Measurements from ENCODE around the gene WDR59.

Gene WDR59

GRCh38 chr16:75012380-75013081 is 27.6 kb upstream of the WDR59 start:
- H3K4me3 ChIP-seq: peak overlapping the region; percentile 9; the same call in 1 of the 2 replicates
- TF ChIP-seq Cebpa-rat (IDR thresholded peaks at IDR 0.05): no peak
- peak overlapping the region; percentile 71 for H3K4me2 ChIP-seq
- no peaks in the 10 kb centered on the region for H3K27me3 ChIP-seq
- peaks cover 32% of the 10 kb centered on the region for H3K9me3 ChIP-seq
- H3K36me3 ChIP-seq: peaks cover 53% of the 10 kb centered on the region
- H3K4me1 ChIP-seq: peaks cover 53% of the 10 kb centered on the region
- H3K9ac ChIP-seq: peak overlapping the region; percentile 57; the same call in 1 of the 2 replicates
- peaks cover 100% of the 10 kb centered on the region for H4K20me1 ChIP-seq
- peak overlapping the region; percentile 62 for H3K27ac ChIP-seq

- peak overlapping the region; percentile 57; the same call in 1 of the 2 replicates for H3K9ac ChIP-seq
- H3K4me2 ChIP-seq: peak overlapping the region; percentile 71
- H3K27ac ChIP-seq: peak overlapping the region; percentile 62
- no peak for TF ChIP-seq Cebpa-rat (IDR thresholded peaks at IDR 0.05)
- H3K9me3 ChIP-seq: peaks cover 40% of the 10 kb centered on the region
- H3K27me3 ChIP-seq: no peaks in the 10 kb centered on the region
- H3K4me3 ChIP-seq: peak overlapping the region; percentile 9
- H3K4me1 ChIP-seq: peaks cover 58% of the 10 kb centered on the region
- peaks cover 58% of the 10 kb centered on the region for H3K36me3 ChIP-seq
- H4K20me1 ChIP-seq: peaks cover 100% of the 10 kb centered on the region
Observed at GRCh38 chr16:75011634-75012307, 26.8 kb upstream of the WDR59 start.

DNA sequence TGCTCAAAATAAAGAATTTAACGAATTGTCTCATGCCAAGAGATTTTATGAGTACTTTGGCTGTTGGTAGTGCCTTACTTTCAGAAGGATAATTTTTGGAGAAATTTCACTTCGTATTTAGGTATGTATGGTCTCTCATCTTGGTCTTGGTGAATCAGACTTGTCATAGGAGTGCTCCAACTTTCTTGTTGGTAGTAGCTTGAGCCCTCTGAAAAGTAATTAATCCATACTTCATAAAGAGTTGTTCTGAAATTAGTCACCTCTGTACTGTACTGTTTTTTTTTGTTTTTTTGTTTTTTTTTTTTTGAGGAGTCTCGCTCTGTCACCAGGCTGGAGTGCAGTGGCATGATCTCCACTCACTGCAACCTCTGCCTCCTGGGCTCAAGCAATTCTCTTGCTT is 25.5 kb upstream of the WDR59 start:
- peaks cover 71% of the 10 kb centered on the region for H3K4me1 ChIP-seq
- TF ChIP-seq Cebpa-rat (IDR thresholded peaks at IDR 0.05): no peak
- H3K9ac ChIP-seq: no peak overlapping the region
- H4K20me1 ChIP-seq: peaks cover 100% of the 10 kb centered on the region
- peaks cover 57% of the 10 kb centered on the region for H3K36me3 ChIP-seq
- H3K4me2 ChIP-seq: peak overlapping the region; percentile 71
- H3K27me3 ChIP-seq: no peaks in the 10 kb centered on the region
- H3K4me3 ChIP-seq: no peak overlapping the region
- H3K27ac ChIP-seq: peak overlapping the region; percentile 62; the same call in 1 of the 2 replicates
- peaks cover 43% of the 10 kb centered on the region for H3K9me3 ChIP-seq

GRCh38 chr16:75007443-75007842 is 22.5 kb upstream of the WDR59 start:
- H3K4me1 ChIP-seq: peaks cover 84% of the 10 kb centered on the region
- peaks cover 71% of the 10 kb centered on the region for H3K36me3 ChIP-seq
- no peak for TF ChIP-seq Cebpa-rat (IDR thresholded peaks at IDR 0.05)
- H3K27ac ChIP-seq: no peak overlapping the region
- no peak overlapping the region for H3K9ac ChIP-seq
- peaks cover 36% of the 10 kb centered on the region for H3K9me3 ChIP-seq
- H3K4me2 ChIP-seq: peak overlapping the region; percentile 97
- H4K20me1 ChIP-seq: peaks cover 100% of the 10 kb centered on the region
- H3K27me3 ChIP-seq: no peaks in the 10 kb centered on the region
- H3K4me3 ChIP-seq: no peak overlapping the region

DNA sequence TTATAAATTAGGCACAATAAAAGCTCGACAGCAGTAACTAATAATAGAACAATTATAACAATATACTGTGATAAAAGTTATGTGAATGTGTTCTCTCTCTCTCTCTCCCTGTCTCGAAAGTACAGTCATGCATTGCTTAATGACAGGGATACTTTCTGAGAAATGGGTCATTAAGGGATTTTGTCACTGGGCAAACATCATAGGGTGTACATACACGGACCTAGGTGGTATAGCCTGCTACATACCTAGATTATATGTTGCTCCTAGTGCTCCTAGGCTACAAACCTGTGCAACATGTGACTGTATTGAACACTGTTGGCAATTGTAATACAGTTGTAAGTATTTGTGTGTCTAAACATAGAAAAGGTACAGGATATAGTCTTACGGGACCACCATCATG is 20.8 kb upstream of the WDR59 start:
- Histone ChIP-seq H3K27ac (no peak overlapping the region), H4K20me1 (peaks cover 100% of the 10 kb centered on the region), H3K4me3 (no peak overlapping the region), H3K4me2 (peak overlapping the region; percentile 97; the same call in 1 of the 2 replicates), H3K9me3 (peaks cover 36% of the 10 kb centered on the region), H3K9ac (no peak overlapping the region), H3K27me3 (no peaks in the 10 kb centered on the region), H3K4me1 (peaks cover 80% of the 10 kb centered on the region), H3K36me3 (peaks cover 71% of the 10 kb centered on the region)
- no peak for TF ChIP-seq Cebpa-rat (IDR thresholded peaks at IDR 0.05)

- no peak overlapping the region for H3K27ac ChIP-seq
Observed at GRCh38 chr16:75004460-75004859, 19.5 kb upstream of the WDR59 start.

DNA sequence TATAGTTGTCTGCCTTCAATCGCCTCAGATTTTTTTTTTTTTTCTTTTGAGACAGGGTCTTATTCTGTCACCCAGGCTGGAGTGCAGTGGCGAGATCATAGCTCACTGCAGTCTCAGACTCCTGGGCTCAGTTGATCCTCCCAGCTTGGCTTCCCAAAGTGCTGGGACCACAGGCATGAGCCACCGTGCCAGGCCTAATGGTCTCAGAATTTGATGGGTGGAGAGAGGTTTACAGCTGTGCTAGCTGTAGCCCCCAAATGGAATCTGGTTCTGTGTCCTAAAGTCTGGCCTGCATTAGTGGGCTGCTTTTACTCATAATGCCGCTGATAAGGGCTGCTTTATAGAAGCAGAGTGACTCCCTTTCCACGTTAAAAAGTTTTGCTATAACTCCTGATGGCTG is 19.0 kb upstream of the WDR59 start:
- H3K27ac ChIP-seq: peak overlapping the region; percentile 11; the same call in 1 of the 2 replicates
- peaks cover 70% of the 10 kb centered on the region for H3K4me1 ChIP-seq
- no peak overlapping the region for H3K4me3 ChIP-seq
- peak overlapping the region; percentile 97 for H3K4me2 ChIP-seq
- TF ChIP-seq Cebpa-rat (IDR thresholded peaks at IDR 0.05): no peak
- peaks cover 58% of the 10 kb centered on the region for H3K36me3 ChIP-seq
- peaks cover 96% of the 10 kb centered on the region for H4K20me1 ChIP-seq
- no peak overlapping the region for H3K9ac ChIP-seq
- H3K27me3 ChIP-seq: no peaks in the 10 kb centered on the region
- H3K9me3 ChIP-seq: peaks cover 31% of the 10 kb centered on the region

More at GRCh38 chr16:75004460-75004859, 19.5 kb upstream of the WDR59 start:
- no peak for TF ChIP-seq Cebpa-rat (IDR thresholded peaks at IDR 0.05)
- H3K4me2 ChIP-seq: peak overlapping the region; percentile 97
- peaks cover 36% of the 10 kb centered on the region for H3K9me3 ChIP-seq
- peaks cover 100% of the 10 kb centered on the region for H4K20me1 ChIP-seq
- H3K36me3 ChIP-seq: peaks cover 63% of the 10 kb centered on the region
- no peak overlapping the region for H3K4me3 ChIP-seq
- no peaks in the 10 kb centered on the region for H3K27me3 ChIP-seq
- no peak overlapping the region for H3K9ac ChIP-seq
- H3K4me1 ChIP-seq: peaks cover 70% of the 10 kb centered on the region

DNA sequence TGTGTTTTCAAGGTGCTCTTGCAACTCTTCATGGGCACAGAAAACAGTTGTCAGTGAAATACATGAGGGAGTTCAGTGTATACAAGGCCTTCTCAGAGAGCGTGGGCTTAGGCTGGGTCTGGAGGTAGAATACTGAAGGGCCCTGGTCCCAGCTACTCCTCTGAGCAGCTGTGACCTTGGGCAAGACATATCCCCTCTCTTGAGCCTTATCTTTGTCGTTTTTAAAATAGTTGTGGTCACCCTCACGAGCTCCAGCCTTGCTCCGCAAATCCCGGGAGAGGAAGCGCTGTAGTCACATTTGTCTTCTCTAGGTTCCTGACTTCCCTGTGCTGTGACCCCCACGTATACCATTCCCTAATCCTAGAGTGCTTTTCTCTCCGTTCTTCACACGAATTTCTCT is 17.6 kb upstream of the WDR59 start:
- TF ChIP-seq Cebpa-rat (IDR thresholded peaks at IDR 0.05): peak; percentile 69; the same call in 1 of the 2 replicates
- H3K27me3 ChIP-seq: no peaks in the 10 kb centered on the region
- H3K9me3 ChIP-seq: peaks cover 17% of the 10 kb centered on the region
- H4K20me1 ChIP-seq: peaks cover 82% of the 10 kb centered on the region
- peaks cover 43% of the 10 kb centered on the region for H3K36me3 ChIP-seq
- peak overlapping the region; percentile 99 for H3K9ac ChIP-seq
- H3K4me1 ChIP-seq: peaks cover 72% of the 10 kb centered on the region
- peak overlapping the region; percentile 99 for H3K4me3 ChIP-seq
- H3K4me2 ChIP-seq: peak overlapping the region; percentile 97
- peak overlapping the region; percentile 99 for H3K27ac ChIP-seq

- peaks cover 25% of the 10 kb centered on the region for H3K36me3 ChIP-seq
- H3K27ac ChIP-seq: peak overlapping the region; percentile 99
- H3K27me3 ChIP-seq: no peaks in the 10 kb centered on the region
- H4K20me1 ChIP-seq: peaks cover 63% of the 10 kb centered on the region
- H3K4me1 ChIP-seq: peaks cover 53% of the 10 kb centered on the region
- H3K9ac ChIP-seq: peak overlapping the region; percentile 99
- H3K4me2 ChIP-seq: peak overlapping the region; percentile 97
- H3K9me3 ChIP-seq: peaks cover 4% of the 10 kb centered on the region; the same call in 1 of the 2 replicates
- no peak for TF ChIP-seq Cebpa-rat (IDR thresholded peaks at IDR 0.05)
- H3K4me3 ChIP-seq: peak overlapping the region; percentile 99
Observed at GRCh38 chr16:75000481-75001081, 15.7 kb upstream of the WDR59 start.

Data from BLaER1 (cell line).